ENCODE measurements around the gene MLYCD.
A peak's percentile ranks its signal among the peaks of the same experiment; 100 is the strongest.

The MLYCD gene

DNA sequence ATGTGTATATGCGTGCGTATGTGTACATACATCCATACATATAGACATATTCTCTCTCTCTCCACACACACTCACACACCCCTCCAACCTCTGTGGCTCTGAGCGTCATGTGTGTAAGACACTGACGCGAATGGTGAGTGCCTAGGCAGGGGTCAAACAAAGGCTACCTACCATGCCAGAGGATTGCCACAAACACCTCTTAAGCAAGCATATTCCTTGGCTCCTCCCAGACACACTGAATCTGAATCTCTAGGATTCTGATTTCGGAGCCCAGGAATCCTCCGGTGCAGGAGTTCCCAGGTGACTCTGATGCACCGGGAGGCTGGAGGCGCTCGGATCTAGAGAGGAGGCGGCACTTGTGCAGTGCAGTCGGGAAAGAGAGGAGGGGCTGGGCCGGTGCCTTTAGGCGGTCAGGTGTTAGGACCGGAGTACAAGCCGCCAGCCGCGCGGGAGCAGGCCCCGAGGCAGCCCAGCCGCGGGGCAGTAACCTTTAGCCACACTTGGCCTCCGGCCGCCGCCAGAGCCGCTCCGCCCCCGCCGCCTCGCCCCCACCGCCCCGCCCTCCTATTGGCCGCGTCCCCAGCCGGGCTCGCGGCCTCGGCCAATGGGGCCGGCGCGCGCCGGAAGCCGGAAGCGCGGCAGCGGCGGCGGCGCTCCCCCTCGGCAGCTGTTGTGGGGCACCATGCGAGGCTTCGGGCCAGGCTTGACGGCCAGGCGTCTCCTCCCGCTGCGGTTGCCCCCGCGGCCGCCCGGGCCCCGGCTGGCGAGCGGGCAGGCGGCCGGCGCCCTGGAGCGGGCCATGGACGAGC, at the start of gene MLYCD:
Gene MLYCD, plus strand, starts transcription at position 653 of the 809 bp plus-strand sequence. Its CDS starts 30 bp downstream, at position 683.
- DNase-seq (ENCODE audit: low spot score), result peak; percentile 64

DNA sequence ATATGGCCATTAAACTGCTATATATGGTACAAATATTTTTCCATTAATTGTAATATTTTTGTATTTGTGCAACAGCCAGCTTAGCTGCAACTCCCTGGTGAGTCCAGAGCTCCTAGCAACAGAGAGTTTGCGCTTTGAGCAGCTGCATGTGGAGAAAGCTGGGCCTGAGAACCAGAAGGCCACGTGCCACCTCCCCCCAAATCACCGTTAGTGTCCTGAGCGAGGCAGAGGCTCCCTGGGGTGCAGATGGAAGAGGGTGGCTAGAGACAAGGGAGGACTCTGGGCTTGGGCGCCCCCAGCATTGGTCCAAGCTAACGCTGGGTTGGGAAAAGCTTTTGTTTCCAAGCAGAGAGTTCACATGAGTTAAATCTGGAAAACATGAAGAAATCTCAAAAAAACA, 49.5 kb upstream of the MLYCD start:
- DNase-seq (ENCODE audit: low spot score), result no peak

DNA sequence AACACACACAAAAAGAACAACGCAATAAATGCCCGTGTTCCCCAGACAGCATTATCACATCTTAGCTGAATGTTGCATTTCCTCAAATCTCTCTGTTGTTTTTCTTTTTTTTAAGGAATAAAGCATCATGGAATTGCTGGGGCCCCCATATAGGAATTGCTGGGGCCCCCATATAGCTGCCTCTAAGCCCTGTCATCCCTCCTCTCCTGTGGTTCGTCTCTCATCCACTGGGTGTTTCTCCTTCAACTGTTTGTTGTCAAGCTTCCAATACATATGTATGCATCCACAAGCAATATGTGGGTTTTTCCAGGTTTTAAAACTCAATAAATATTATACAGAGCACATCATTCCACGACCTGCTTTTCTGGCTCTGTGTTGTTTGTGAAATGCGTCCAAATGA, 48.0 kb upstream of the MLYCD start:
- no peak for DNase-seq (ENCODE audit: low spot score)

DNA sequence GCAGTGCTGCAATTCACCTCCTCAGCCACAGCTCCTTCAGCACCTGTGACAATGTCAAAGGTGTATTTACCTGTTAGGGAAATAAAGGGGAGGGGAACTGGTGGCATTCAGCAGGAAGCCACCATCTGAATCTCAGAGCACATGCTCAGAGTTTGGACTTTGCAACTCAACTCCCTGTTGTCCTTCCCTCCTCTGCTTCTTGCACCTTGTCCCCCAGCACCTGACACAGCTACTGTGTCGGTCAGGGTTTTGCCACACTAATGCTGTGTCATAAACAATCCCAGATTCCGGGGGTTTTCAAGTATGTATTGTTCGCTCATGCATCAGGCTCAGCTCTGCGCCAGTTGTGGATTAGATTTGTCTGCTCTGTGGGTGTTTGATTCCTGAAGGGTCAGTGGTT, 47.4 kb upstream of the MLYCD start:
- no peak for DNase-seq (ENCODE audit: low spot score)

DNA sequence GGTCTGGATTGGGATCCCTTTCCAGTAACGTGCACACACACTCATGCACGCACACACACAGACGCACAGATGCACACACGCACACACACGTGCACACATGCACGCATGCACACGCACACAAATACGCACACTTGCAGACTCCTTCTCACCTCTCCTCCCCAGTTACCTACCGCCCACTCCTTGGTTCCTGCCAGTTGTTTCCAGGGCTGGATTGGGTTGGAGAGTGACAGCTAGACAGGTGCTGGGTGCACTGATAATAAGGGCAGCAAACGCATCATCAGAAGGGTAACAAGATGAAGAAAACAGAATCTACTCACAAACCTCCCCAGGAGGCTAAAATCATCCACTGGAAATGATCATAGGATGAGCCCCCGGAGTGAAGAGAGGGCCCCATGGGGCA, 46.1 kb upstream of the MLYCD start:
- no peak for DNase-seq (ENCODE audit: low spot score)

DNA sequence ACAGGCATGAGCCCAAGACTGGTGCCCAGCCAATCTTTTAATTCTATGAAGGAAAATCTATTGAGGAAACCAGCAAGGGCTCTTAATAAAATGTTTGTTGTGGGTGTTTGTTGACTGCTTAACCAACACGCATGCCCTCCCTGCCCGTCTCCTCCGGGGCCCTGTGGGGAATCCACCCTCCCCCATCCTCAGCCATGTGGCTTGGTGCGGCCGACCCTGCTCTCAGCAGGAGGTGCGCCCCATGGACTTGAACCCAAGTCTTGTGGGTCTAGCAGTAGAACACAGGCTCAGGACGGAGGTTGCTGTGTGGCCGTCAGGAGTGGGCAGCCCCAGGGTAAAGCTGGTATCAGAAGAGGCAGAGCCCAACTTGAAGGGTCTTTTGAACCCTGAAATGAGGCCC, 45.1 kb upstream of the MLYCD start:
- no peak for DNase-seq (ENCODE audit: low spot score)

DNA sequence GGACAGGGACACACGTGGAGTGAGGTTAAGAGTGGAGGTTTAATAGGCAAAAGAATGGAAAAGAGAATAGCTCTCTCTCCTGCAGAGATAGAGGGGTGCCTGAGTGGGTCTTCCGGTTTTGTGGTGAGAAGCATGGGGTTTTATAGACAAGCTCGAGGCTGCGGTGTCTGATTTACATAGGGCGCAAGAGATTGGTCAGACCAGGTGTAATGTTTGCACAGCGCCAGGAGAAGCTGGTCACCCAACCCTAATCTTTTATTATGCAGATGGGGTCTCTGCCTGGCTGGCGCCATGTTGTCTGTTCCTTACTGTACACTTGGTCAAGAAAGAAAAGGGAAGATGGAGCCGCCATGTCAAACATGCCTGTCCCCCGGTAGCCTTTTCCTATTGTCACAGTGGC, 44.5 kb upstream of the MLYCD start:
- no peak for DNase-seq (ENCODE audit: low spot score)

DNA sequence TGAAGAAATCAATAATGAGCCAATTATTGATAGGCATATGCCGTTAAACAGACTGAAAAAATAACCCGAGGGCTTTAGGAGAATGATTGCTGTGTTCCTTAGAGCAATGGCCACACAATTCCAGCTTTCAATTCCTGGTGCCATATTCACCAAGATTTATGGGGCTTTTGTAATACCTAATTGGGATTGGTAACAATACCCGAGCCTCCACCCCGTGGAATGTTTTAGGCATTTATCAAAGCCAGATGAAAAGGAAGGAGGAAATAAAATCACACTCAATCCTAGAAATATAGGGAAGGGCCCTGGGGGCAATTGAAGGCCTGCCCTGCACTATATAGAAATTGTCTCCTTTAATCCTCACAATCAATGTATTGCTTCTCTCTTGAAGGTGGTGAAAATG, 42.1 kb upstream of the MLYCD start:
- no peak for DNase-seq (ENCODE audit: low spot score)

DNA sequence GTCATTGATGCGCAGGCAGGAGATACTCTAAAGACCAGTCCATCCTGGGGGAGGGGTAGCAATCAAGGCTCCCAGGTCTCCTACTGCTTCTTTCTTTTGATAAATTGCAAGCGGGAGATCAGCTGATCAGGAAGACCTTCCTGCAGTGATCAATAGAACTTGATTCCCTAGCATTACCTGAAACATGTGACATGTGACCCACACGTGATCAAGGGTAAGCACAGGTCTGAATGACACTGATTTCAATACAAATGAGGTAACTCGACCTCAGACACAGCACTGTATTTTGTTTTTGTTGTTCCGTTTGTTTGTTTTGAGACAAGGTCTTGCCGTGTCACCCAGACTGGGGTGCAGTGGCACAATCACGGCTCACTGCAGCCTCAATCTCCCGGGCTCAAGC, 39.6 kb upstream of the MLYCD start:
- no peak for DNase-seq (ENCODE audit: low spot score)

DNA sequence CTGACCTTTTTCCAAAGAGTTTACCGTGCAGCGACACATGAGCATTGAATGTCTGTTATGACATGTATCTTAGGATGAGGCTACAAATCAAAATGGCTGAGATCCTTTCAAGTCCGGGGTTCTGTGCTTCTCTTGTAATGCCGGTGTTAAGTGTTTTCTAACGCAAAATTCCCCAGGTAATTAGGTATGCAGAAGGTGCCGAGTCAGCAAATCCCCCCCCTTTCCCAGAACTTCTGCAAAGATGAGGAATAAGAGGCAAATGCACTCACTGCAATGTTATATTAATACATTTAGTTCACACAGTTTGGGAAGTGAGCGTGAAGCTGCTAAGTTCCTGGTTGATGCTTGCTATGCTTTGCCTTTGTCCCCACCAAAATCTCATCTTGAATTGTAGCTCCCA, 36.3 kb upstream of the MLYCD start:
- DNase-seq (ENCODE audit: low spot score), result no peak

DNA sequence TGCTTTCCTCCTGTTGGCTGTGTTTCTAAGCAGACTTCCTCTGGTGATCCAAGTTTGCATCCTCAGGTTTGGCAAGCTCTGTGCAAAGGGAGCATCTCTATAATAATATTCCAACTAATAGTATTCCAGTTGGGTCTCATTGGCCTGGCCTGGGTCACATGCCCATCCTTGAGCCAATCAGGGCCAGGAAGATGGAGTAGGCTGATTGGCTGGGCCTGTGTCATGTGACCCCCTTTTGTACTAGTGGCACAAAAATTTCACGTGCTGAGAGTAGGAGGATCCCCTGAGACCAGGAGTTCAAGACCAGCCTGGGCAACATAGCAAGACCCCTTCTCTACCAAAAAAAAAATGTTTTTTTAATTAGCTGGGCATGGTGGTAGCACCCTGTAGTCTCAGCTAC, 35.2 kb upstream of the MLYCD start:
- DNase-seq (ENCODE audit: low spot score), result no peak

DNA sequence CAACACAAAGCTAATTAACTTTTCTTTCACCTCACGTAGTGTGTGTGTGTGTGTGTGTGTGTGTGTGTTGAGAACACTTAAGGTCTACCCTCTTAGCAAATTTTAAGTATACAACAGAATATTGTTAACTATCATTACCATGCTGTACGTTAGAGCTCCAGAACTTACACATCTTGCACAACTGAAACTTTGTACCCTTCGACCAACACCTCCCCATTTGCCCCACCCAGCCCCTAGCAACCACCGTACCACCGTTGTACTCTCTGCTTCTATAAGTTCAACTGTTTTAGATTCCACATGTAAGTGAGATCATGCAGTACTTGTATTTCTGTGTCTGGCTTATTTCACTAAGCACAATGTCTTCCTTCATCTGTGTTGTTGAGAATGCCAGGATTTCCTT, 28.1 kb upstream of the MLYCD start:
- no peak for DNase-seq (ENCODE audit: low spot score)

DNA sequence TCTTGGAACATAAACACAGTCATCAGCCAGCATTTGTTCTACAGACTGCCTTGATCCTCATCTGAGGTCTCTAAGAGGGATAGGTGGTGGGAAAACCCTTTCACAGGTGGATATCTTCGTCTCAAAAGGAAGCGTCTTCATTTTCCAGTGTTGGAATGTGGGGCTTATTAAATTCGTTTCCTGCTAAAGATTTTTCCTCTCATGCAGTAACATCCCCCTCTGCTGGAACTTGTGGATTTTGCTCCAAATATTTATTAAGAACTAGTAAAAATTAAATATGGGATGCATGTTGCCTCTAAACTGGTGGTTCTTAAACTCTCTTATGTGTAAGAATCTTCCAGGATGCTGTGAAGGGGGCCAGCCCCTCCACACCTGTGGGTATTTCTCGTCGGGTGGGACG, 20.1 kb upstream of the MLYCD start:
- DNase-seq (ENCODE audit: low spot score), result no peak

DNA sequence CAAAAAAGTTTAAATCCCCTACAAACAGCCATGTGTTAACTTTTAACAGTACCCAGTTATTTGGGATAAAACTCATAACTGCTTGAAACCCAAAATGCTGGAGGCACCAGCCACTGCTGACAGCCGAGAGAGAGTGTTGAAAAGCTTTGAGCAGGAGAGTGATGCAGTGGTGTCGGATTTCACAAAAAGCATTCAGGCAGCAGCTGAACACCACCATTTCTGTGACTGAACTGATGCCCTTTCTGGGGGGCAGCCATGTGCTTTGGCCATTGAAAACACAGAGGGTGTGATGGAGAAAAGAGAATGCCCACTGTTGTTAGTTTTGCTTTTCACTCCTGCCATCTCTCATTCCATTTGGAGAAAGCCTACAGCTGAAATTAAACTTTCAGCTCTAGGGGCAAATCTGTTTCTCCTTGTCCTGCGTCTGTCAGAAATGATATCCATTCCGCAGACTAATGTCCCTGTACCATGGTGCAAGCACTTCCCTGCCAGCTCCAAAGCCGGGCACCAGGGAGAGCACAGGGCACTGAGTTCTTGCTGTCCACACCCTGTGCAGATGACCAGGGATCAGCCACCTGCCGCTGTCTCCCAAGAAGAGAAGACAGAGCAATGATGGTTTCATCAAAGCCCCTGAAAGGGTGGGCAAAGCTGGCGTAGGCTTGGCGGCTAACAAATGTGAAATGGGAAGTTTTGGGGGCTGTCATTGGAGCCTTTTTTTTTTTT, 16.6 kb upstream of the MLYCD start:
- DNase-seq (ENCODE audit: low spot score), result no peak

DNA sequence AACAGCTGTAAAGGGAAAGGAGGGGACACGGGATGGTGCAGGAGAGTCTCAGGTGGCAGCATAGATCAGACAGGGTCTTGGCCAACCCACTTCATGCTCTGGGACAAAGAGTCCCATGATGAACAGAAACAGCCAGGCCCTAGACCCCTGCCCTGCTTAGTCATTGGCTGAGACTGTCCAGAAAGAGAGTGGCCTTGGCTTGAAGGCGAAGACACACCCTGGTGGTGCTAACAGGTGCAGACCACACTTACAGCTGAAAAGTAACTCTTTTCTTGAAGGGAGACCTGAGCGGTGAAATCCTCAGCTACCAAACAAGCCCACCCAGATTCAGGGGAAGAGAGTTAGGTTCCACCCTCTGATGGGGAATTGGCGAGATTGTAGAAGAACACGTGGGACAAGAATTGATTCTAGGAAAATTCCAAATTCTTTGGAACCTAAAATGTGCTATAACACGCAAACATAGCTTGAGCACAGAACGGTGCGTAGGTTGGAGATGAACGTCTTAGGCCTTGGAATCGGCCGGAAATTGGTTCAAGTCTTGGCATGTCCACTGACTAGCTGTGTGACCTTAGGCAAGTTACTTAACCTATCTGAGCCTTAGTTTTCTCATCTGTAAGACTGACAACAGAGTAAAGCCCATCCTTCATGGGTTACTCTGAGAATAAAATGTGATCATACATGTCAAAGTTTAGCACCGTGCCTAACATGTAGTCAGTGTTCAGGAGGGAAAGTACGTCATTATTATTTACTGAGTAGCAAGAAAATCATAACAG, 12.5 kb upstream of the MLYCD start:
- DNase-seq (ENCODE audit: low spot score), result no peak

DNA sequence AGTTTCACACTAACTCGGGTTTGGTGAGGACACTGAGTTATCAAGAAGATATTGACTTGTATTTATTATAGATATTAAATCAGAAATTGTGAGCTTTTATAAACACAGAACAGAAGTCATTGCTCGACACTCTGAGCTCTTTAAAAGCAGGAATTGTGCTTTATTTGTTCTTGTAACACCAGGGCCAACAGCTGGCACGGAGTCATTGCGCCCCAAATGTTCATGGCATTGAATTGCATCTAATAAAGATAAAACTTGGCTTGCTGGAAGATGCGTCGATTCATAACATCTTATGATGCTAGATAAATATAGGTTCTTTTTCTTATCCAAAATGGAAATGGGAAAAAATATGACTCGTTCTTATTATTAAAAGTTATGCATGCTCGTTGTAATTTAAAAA, 11.8 kb upstream of the MLYCD start:
- DNase-seq (ENCODE audit: low spot score), result no peak

DNA sequence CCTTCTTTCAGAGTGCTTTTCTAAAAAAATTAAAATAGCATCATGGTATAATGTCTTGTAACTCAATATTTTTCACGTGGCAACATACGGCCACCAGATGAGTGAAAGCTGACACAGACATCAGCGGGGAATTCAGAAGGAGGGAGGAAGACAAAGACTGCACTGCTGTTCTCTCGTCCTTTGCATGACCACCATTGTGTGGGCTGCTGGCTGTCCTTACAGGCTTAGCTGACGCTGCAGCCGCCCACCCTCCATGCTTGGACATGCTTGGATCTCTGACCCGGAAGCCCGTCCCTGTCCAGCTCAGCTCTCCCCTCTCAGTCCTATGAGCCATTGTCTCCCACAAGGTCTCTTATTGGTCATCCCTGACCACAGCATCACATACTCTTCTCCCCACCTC, 11.4 kb upstream of the MLYCD start:
- no peak for DNase-seq (ENCODE audit: low spot score)

DNA sequence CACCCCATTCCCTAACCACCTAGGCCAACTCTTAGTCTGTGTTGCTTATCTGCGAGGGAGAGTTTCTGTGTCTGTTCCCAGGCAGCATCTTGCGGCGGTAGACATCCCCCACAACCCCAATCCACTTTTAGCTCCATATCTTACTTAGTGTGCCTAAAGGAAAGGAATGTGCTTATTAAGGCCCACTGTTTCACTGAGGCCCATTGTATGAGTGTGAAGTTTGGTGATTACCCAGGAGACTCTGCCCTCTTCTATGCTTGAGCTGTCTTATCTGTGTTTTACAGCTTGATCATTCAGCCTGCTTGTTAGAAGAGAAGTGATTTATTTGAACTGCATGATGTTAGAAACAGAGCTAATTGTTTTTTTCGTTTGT, 10.3 kb upstream of the MLYCD start:
- no peak for DNase-seq (ENCODE audit: low spot score)

DNA sequence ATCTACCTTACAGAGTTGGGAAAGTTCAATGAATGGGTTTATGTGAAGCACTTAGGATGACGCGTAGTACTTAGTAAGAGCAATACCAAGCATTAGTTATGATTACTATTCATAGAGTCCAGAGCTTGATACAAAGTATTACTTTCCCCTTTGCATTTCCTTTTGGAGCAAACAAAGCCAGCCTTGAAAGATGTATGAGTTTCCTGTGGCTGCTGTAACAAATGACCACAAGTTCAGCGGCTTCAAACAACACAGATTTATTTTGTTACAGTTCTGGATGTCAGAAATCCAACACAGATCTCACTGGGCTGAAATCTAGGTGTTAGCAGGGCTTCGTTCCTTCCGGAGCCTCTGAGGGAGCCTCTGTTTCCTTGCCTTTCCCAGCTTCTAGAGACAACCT, 8.6 kb upstream of the MLYCD start:
- DNase-seq (ENCODE audit: low spot score), result no peak

DNA sequence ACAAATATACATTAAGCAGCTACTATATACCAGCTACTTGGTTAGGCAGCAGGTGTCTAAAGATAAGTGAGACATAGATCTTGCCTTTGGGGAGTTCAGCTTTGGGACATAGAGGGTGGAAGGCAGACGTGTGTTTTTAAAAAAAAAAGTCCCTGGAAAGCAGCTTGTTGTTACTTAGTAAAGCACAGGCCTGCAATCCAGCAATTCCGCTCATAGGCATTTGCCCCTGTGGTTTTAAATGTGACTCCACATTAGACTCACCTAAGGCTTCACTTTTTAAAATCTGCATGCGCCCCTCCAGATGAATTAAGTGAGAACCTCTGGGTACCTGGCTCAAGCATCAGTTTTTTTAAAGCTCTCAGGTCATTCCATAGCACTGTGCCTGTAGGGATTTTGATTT, 7.2 kb upstream of the MLYCD start:
- no peak for DNase-seq (ENCODE audit: low spot score)

DNA sequence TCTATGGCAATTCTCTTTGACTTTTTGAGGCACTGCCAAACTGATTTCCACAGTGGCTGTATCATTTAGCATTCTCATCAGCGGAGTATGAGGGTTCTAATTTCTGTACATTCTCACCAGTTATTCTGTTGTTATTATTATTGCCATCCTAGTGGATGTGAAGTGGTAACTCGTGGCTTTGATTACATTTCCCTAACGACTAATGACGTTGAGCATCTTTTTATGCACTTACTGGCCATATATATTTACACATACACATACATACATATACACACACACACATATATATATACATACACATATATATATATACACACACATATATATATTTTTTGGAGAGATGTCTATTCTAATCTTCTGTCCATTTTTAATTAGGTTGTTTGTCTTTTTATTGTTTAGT, 3.7 kb upstream of the MLYCD start:
- no peak for DNase-seq (ENCODE audit: low spot score)

DNA sequence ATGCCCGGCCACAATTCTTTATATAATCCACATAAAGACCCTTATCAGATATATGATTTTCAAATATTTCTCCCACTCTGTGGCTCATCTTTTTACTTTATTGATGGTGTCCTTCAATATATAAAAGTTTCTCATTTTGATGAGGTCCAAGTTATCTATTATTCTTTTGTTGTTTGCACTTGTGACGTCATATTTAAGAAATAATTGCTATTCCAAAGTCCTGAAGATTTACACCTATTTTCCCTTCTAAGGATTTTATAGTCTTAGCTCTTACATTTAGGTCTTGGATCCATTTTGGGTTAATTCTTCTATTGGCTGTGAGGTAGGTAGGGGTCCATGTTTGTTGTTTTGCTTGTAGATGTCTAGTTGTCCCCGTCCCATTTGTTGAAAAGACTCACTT, 3.0 kb upstream of the MLYCD start:
- no peak for DNase-seq (ENCODE audit: low spot score)

DNA sequence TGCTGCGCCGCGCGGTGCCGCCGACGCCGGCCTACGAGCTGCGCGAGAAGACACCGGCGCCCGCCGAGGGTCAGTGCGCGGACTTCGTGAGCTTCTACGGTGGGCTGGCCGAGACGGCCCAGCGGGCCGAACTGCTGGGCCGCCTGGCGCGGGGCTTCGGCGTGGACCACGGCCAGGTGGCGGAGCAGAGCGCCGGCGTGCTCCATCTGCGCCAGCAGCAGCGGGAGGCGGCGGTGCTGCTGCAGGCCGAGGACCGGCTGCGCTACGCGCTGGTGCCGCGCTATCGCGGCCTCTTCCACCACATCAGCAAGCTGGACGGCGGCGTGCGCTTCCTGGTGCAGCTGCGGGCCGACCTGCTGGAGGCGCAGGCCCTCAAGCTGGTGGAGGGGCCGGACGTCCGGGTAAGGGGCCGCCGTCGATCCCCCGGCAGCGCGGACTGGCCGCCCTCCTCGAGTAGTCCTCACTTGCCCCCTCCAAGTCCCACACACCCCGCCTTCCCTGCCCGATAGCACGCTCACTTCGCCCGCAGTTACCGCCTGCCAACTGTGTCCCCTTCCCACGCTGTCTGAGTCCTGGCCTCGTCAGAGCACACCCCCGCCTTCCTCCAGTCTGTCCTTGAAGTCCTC, 470 bp downstream of the MLYCD start:
- DNase-seq (ENCODE audit: low spot score), result peak; percentile 16

Data from CD4-positive, alpha-beta T cell treated with Interleukin-2 at 100 ng/mL for 4 hours (primary cell).